Nephron progenitor cell (in vitro differentiated cells): Measurements from ENCODE around the gene FAM76A.

Experiments used
- DNase-seq: peaks from one replicate; pipeline ENCODE4 v3.0.0; 2021
- H3K27ac Mint-ChIP-seq: 2 replicates; pipeline ENCODE4 v1.8.0; 2021; ENCODE audit warnings: mild to moderate bottlenecking, moderate library complexity, mixed read lengths
- H3K27me3 Mint-ChIP-seq: 2 replicates; pipeline ENCODE4 v1.8.0; 2021; ENCODE audit warnings: mild to moderate bottlenecking, low read depth, mixed read lengths; ENCODE audit not compliant: poor library complexity
- H3K36me3 Mint-ChIP-seq: 2 replicates; pipeline ENCODE4 v1.8.0; 2021; ENCODE audit warnings: low read depth, mixed read lengths
- H3K4me1 Mint-ChIP-seq: 2 replicates; pipeline ENCODE4 v1.8.0; 2021; ENCODE audit warnings: mixed read lengths
- H3K4me3 Mint-ChIP-seq: 2 replicates; pipeline ENCODE4 v1.8.0; 2021; ENCODE audit warnings: mild to moderate bottlenecking, moderate library complexity, mixed read lengths
- H3K9me3 Mint-ChIP-seq: 2 replicates; pipeline ENCODE4 v1.8.0; 2021; ENCODE audit warnings: mild to moderate bottlenecking, moderate library complexity, mixed read lengths
- TF ChIP-seq, protein P1 (sequence below): fragments of 200-600 bp; sonication (generic); IDR thresholded peaks from 2 replicates; pipeline ENCODE4 v1.5.0; 2021; ENCODE audit warnings: antibody characterized with exemption

The FAM76A gene

DNA sequence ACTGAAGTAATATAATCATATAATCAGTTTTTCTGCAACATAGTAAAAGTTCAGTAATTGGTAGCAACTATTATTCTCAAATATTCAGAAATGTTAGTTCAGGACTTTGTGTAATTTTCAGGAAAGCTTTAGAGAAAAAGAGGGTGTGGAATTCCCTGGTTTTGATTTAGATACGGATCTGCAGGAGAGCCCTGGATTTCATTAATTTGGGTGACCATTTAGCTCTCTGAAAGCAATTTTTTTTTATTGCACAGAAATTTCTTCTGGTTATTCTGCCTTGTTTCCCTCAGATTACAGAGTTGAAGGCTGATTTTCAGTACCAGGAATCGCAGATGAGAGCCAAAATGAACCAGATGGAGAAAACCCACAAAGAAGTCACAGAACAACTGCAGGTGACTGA, 33.5 kb downstream of the FAM76A start:
- Mint-ChIP-seq H3K27me3 (no peaks in the 10 kb centered on the region), H3K4me1 (no peaks in the 10 kb centered on the region), H3K36me3 (peaks cover 28% of the 10 kb centered on the region), H3K9me3 (no peaks in the 10 kb centered on the region), H3K27ac (no peak overlapping the region), H3K4me3 (no peak overlapping the region)
- DNase-seq: no peak
- TF ChIP-seq, protein P1, sequence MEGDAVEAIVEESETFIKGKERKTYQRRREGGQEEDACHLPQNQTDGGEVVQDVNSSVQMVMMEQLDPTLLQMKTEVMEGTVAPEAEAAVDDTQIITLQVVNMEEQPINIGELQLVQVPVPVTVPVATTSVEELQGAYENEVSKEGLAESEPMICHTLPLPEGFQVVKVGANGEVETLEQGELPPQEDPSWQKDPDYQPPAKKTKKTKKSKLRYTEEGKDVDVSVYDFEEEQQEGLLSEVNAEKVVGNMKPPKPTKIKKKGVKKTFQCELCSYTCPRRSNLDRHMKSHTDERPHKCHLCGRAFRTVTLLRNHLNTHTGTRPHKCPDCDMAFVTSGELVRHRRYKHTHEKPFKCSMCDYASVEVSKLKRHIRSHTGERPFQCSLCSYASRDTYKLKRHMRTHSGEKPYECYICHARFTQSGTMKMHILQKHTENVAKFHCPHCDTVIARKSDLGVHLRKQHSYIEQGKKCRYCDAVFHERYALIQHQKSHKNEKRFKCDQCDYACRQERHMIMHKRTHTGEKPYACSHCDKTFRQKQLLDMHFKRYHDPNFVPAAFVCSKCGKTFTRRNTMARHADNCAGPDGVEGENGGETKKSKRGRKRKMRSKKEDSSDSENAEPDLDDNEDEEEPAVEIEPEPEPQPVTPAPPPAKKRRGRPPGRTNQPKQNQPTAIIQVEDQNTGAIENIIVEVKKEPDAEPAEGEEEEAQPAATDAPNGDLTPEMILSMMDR: no peak

DNA sequence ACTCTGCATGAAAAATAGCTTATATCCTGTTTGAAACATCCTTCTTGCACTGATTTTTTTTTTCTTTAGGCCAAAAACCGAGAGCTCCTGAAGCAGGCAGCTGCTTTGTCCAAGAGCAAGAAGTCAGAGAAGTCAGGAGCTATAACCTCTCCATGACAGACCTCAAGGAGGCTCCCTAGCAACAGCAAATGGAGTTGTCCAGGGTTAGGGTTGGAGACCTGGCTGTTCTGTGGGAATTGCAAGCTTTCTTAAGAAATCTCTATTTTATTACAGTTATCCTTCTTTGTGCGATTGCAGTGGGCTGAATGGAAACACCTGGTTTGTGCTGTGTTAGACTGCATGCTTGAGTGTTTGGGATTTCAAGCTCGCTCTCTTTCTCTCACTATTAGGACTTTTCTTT, 34.7 kb downstream of the FAM76A start:
- H3K4me3 Mint-ChIP-seq: no peak overlapping the region
- no peak for DNase-seq
- no peaks in the 10 kb centered on the region for H3K4me1 Mint-ChIP-seq
- peak overlapping the region; percentile 78 for H3K27ac Mint-ChIP-seq
- no peaks in the 10 kb centered on the region for H3K27me3 Mint-ChIP-seq
- TF ChIP-seq, protein P1: no peak
- peaks cover 23% of the 10 kb centered on the region for H3K36me3 Mint-ChIP-seq
- no peaks in the 10 kb centered on the region for H3K9me3 Mint-ChIP-seq

DNA sequence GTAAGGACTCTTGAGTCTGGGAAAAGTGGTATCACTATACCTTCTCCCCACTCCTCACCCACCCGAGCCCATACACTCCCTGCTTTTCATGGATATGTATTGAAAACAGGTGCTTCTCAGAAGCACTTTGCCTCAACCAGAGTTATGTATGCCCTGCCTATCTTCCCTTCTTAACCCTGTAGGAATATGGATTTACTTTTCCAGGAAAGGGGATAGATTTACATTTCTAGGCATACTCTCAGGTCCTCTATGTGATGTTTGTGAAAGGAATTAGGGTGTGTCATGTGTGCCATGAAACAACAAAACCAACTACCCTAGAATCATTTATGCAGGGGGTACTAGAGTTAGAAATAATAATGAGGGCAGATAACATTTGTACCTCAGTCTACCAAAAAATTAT, 36.3 kb downstream of the FAM76A start:
- Mint-ChIP-seq H3K4me1 (no peaks in the 10 kb centered on the region), H3K27me3 (peaks cover 6% of the 10 kb centered on the region), H3K36me3 (peaks cover 17% of the 10 kb centered on the region), H3K9me3 (no peaks in the 10 kb centered on the region), H3K4me3 (no peak overlapping the region), H3K27ac (no peak overlapping the region)
- TF ChIP-seq, protein P1: no peak
- DNase-seq: no peak

DNA sequence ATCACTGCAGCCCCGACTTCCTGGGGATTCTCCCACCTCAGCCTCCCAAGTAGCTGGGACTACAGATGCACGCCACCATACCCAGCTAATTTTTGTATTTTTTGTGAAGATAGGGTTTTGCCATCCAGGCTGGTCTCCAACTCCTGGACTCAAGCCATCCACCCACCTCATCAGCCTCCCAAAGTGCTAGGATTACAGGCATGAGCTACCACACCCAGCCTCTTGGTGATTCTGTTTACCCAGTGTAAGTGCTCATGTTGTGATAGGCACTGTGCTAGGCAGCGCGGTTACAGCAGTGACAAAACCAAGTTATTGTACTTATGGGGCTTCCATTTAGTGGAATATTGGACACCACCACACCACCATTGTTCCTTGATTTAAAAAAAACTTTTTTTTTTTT, 37.6 kb downstream of the FAM76A start:
- H3K4me1 Mint-ChIP-seq: no peaks in the 10 kb centered on the region
- TF ChIP-seq, protein P1: no peak
- H3K27ac Mint-ChIP-seq: no peak overlapping the region
- peaks cover 12% of the 10 kb centered on the region for H3K36me3 Mint-ChIP-seq
- peaks cover 9% of the 10 kb centered on the region for H3K27me3 Mint-ChIP-seq
- no peak for DNase-seq
- H3K9me3 Mint-ChIP-seq: no peaks in the 10 kb centered on the region
- no peak overlapping the region for H3K4me3 Mint-ChIP-seq

DNA sequence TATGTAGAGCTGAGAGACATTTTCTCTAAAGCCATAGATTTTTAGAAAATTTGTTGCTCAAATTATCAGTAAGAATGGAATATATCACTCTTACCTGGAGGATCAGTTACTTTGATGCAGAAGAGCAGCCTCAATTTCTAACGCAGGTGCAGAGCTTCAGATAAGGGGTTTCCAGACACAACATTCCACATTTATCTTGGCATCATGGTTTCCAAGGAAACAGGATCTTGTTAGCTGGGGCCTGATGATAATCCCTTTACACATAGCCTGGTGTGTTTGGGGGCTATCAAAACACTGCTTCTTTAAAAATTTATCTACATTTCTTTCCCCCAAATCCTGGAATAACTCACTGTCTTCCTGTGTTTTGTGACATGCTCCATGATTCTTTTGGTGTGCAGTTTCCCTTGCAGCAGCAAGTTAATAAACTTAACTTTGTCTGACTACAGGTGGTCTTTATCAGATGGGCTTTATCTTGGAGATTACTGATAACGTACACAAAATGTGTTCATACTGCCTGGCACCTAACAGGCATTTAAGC, 44.6 kb downstream of the FAM76A start:
- Mint-ChIP-seq H3K36me3 (no peaks in the 10 kb centered on the region), H3K27ac (no peak overlapping the region), H3K27me3 (peaks cover 13% of the 10 kb centered on the region), H3K4me3 (no peak overlapping the region), H3K4me1 (peaks cover 13% of the 10 kb centered on the region), H3K9me3 (no peaks in the 10 kb centered on the region)
- DNase-seq: no peak
- TF ChIP-seq, protein P1: no peak
